PC-3 (cell line): ENCODE results near the gene ISM2. TPM values are rescaled to one million over a fixed set of nuclear protein-coding genes. Genes with fewer than 3 reads are reported as not detected.

Experiments
- ATAC-seq: fragments of 200-7000 bp; cut with Tn5 transposase; 2 replicates; pipeline ENCODE4 v1.9.1; 2020; ENCODE audit warnings: mild to moderate bottlenecking, moderate library complexity
- BruUV-seq: library from RNA; stranded (reverse); fragments of 400-500 nt; replicated peaks from 2 replicates; lab custom pipeline; 2021; lab: Mats Ljungman, UMichigan
- CTCF ChIA-PET: fragments of 300-600 bp; sonication (Branson Sonifier 250); formaldehyde crosslinking; loops from one replicate; lab custom pipeline; 2022; ENCODE audit warnings: antibody characterized with exemption; lab: Charles Lee
- POLR2A ChIA-PET: fragments of 300-600 bp; sonication (Branson Sonifier 250); formaldehyde crosslinking; loops from one replicate; lab custom pipeline; 2022; ENCODE audit warnings: antibody characterized with exemption; ENCODE audit not compliant: unreplicated experiment; lab: Charles Lee
- DNase-seq: peaks from one replicate; pipeline ENCODE4 v3.0.0-alpha.2; 2015
- H2AFZ ChIP-seq: fragments of 300-600 bp; sonication (generic); 2 replicates; pipeline ENCODE4 v1.6.0; 2016; ENCODE audit warnings: antibody characterized with exemption, low read length
- H3F3A ChIP-seq: fragments of 300-600 bp; sonication (generic); one replicate; pipeline ENCODE4 v1.6.0; 2017; ENCODE audit warnings: antibody characterized with exemption, low read length, control low read depth, mild to moderate bottlenecking; ENCODE audit not compliant: unreplicated experiment
- H3K27ac ChIP-seq: fragments of 300-600 bp; sonication (generic); 2 replicates; pipeline ENCODE4 v1.5.1; 2016; ENCODE audit warnings: mild to moderate bottlenecking, low read length
- H3K27me3 ChIP-seq: fragments of 300-600 bp; sonication (generic); 2 replicates; pipeline ENCODE4 v1.6.1; 2016; ENCODE audit warnings: low read length, mixed read lengths
- H3K36me3 ChIP-seq: fragments of 300-600 bp; sonication (generic); 2 replicates; pipeline ENCODE4 v1.6.1; 2016; ENCODE audit warnings: low read depth, mixed run types, low read length, mixed read lengths
- H3K4me1 ChIP-seq: fragments of 300-600 bp; sonication (generic); 2 replicates; pipeline ENCODE4 v1.5.1; 2016; ENCODE audit warnings: low read length; ENCODE audit not compliant: insufficient read depth
- H3K4me2 ChIP-seq: fragments of 300-600 bp; sonication (generic); 2 replicates; pipeline ENCODE4 v1.6.0; 2016; ENCODE audit warnings: low read length
- H3K4me3 ChIP-seq: fragments of 300-600 bp; sonication (generic); 2 replicates; pipeline ENCODE4 v1.5.1; 2016; ENCODE audit warnings: mild to moderate bottlenecking, low read length, mixed read lengths
- H3K79me2 ChIP-seq: fragments of 300-600 bp; sonication (generic); 2 replicates; pipeline ENCODE4 v1.6.1; 2017; ENCODE audit warnings: low read length, mixed read lengths
- H3K9ac ChIP-seq: fragments of 300-600 bp; sonication (generic); 2 replicates; pipeline ENCODE4 v1.6.0; 2016; ENCODE audit warnings: mild to moderate bottlenecking, low read length
- H3K9me2 ChIP-seq: fragments of 300-600 bp; sonication (generic); replicated peaks from 2 replicates; pipeline ENCODE4 v1.6.1; 2016; ENCODE audit warnings: mixed run types, low read length, mixed read lengths
- H3K9me3 ChIP-seq: fragments of 300-600 bp; sonication (generic); 2 replicates; pipeline ENCODE4 v1.6.1; 2016; ENCODE audit warnings: low read length, mixed read lengths
- H4K20me1 ChIP-seq: fragments of 300-600 bp; sonication (generic); 2 replicates; pipeline ENCODE4 v1.6.1; 2016; ENCODE audit warnings: low read length, mixed read lengths
- EZH2 ChIP-seq: fragments of 300-600 bp; sonication (generic); IDR thresholded peaks from one replicate; pipeline ENCODE4 v1.6.1; 2017; ENCODE audit warnings: antibody characterized with exemption, mild to moderate bottlenecking, low read length; ENCODE audit not compliant: unreplicated experiment
- EZH2phosphoT487 ChIP-seq: fragments of 300-600 bp; sonication (generic); IDR thresholded peaks from 2 replicates; pipeline ENCODE4 v1.6.1; 2018; ENCODE audit warnings: mild to moderate bottlenecking, antibody characterized with exemption, low read length, borderline replicate concordance
- intact Hi-C: fragments of 100-400 bp; cut with micrococcal nuclease; formaldehyde crosslinking; loops from 2 replicates; pipeline ENCODE4 v1.9.0; 2023
- total RNA-seq: library from RNA; depleted of rRNA; stranded (reverse); fragments of >200 nt; gene quantifications from 2 replicates; pipeline ENCODE4 v1.2.3, GENCODE V29; 2014
- TF ChIP-seq, protein P1 (sequence below): fragments of 300-600 bp; sonication (generic); conservative IDR thresholded peaks from 2 replicates; pipeline ENCODE4 v1.5.1; 2017; ENCODE audit warnings: antibody characterized with exemption, low read depth, mild to moderate bottlenecking, low read length

ISM2 gene
- total RNA-seq, 1 experiment from 2014 or later, result 0.95 TPM

- H3F3A ChIP-seq, result no peaks in the 10 kb centered on the region
- BruUV-seq, result no TSS peak
- H3K36me3 ChIP-seq, result no peaks in the 10 kb centered on the region
- no peaks in the 10 kb centered on the region for H3K4me1 ChIP-seq
- H3K79me2 ChIP-seq, result no peaks in the 10 kb centered on the region
- CTCF ChIA-PET, result no interaction called here
- H3K27ac ChIP-seq, result no peak overlapping the region
- no peaks in the 10 kb centered on the region for H3K9me2 ChIP-seq
- H3K9me3 ChIP-seq, result no peaks in the 10 kb centered on the region
- H3K4me3 ChIP-seq, result no peak overlapping the region
- no peaks in the 10 kb centered on the region for H3K27me3 ChIP-seq
- no peak overlapping the region for H3K4me2 ChIP-seq
- intact Hi-C loops, result no loop called here
- TF ChIP-seq EZH2 (no peak), EZH2phosphoT487 (no peak)
- TF ChIP-seq, protein P1, sequence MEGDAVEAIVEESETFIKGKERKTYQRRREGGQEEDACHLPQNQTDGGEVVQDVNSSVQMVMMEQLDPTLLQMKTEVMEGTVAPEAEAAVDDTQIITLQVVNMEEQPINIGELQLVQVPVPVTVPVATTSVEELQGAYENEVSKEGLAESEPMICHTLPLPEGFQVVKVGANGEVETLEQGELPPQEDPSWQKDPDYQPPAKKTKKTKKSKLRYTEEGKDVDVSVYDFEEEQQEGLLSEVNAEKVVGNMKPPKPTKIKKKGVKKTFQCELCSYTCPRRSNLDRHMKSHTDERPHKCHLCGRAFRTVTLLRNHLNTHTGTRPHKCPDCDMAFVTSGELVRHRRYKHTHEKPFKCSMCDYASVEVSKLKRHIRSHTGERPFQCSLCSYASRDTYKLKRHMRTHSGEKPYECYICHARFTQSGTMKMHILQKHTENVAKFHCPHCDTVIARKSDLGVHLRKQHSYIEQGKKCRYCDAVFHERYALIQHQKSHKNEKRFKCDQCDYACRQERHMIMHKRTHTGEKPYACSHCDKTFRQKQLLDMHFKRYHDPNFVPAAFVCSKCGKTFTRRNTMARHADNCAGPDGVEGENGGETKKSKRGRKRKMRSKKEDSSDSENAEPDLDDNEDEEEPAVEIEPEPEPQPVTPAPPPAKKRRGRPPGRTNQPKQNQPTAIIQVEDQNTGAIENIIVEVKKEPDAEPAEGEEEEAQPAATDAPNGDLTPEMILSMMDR, result no peak
- no peak overlapping the region for H2AFZ ChIP-seq
- H3K9ac ChIP-seq, result no peak overlapping the region
- POLR2A ChIA-PET, result no interaction called here
- no peak for DNase-seq
- H4K20me1 ChIP-seq, result no peaks in the 10 kb centered on the region
- no peak for ATAC-seq
Observed at GRCh38 chr14:77482422-77482821, 16.2 kb downstream of the ISM2 start.

- no peaks in the 10 kb centered on the region for H3K36me3 ChIP-seq
- H3K4me1 ChIP-seq, result no peaks in the 10 kb centered on the region
- H3K9ac ChIP-seq, result no peak overlapping the region
- no peak overlapping the region for H2AFZ ChIP-seq
- TF ChIP-seq EZH2, result no peak
- TF ChIP-seq EZH2phosphoT487, result no peak
- TF ChIP-seq, protein P1, result no peak
- no peak overlapping the region for H3K4me2 ChIP-seq
- ATAC-seq (no peak), DNase-seq (no peak)
- H3K4me3 ChIP-seq, result no peak overlapping the region
- H3K9me2 ChIP-seq, result no peaks in the 10 kb centered on the region
- no TSS peak for BruUV-seq
- H3K27me3 ChIP-seq, result no peaks in the 10 kb centered on the region
- H4K20me1 ChIP-seq, result no peaks in the 10 kb centered on the region
- CTCF ChIA-PET, result no interaction called here
- H3K79me2 ChIP-seq, result no peaks in the 10 kb centered on the region
- POLR2A ChIA-PET, result no interaction called here
- intact Hi-C loops, result no loop called here
- H3F3A ChIP-seq, result no peaks in the 10 kb centered on the region
- no peak overlapping the region for H3K27ac ChIP-seq
- H3K9me3 ChIP-seq, result no peaks in the 10 kb centered on the region
Observed at GRCh38 chr14:77478796-77479195, 19.8 kb downstream of the ISM2 start.

DNA sequence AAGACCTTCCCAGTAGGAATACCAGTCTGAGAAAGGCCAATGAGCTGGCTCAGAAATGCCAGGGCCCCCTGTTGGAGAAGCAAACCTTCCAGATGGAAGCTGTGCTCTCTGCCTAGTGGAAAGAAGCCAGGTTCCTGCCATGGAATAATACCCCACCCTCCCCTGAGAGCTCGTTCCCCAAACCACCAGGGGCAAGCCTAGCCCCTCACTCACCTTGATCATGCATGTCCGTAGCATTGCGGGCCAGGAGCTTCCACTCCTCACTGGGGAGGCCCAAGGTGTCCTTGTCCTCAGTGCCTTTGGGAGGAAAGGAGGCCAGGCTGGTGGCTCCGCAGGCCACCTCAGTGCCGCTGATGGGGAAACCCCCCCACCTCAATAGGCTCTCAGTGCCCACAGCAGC, 20.6 kb downstream of the ISM2 start:
- intact Hi-C loops, result no loop called here
- H3K36me3 ChIP-seq, result no peaks in the 10 kb centered on the region
- H3K79me2 ChIP-seq, result no peaks in the 10 kb centered on the region
- H3K9ac ChIP-seq, result no peak overlapping the region
- H3K27me3 ChIP-seq, result no peaks in the 10 kb centered on the region
- no peak overlapping the region for H3K27ac ChIP-seq
- H4K20me1 ChIP-seq, result no peaks in the 10 kb centered on the region
- no peaks in the 10 kb centered on the region for H3K9me3 ChIP-seq
- no peaks in the 10 kb centered on the region for H3K4me1 ChIP-seq
- no peaks in the 10 kb centered on the region for H3K9me2 ChIP-seq
- ChIA-PET POLR2A (no interaction called here), CTCF (no interaction called here)
- H2AFZ ChIP-seq, result no peak overlapping the region
- TF ChIP-seq EZH2phosphoT487 (no peak), EZH2 (no peak)
- TF ChIP-seq, protein P1, result no peak
- no TSS peak for BruUV-seq
- DNase-seq (no peak), ATAC-seq (no peak; the same call in 1 of the 2 replicates)
- no peaks in the 10 kb centered on the region for H3F3A ChIP-seq
- H3K4me3 ChIP-seq, result no peak overlapping the region
- H3K4me2 ChIP-seq, result no peak overlapping the region
